WERI-Rb-1 (cell line): Measurements from ENCODE around the gene LPO.

ENCODE experiments used
- DNase-seq: peaks from one replicate; pipeline ENCODE4 v3.0.0-alpha.2; 2020
- H3K27ac ChIP-seq: fragments of 250-450 bp; sonication (Bioruptor Pico); 2 replicates; pipeline ENCODE4 v1.5.1; 2020; ENCODE audit warnings: mild to moderate bottlenecking, moderate library complexity
- H3K27me3 ChIP-seq: fragments of 250-450 bp; sonication (Bioruptor Pico); 2 replicates; pipeline ENCODE4 v1.5.1; 2021; ENCODE audit warnings: mild to moderate bottlenecking, low read depth, moderate library complexity; ENCODE audit not compliant: insufficient read depth, severe bottlenecking
- H3K36me3 ChIP-seq: fragments of 250-450 bp; sonication (Bioruptor Pico); 2 replicates; pipeline ENCODE4 v1.5.1; 2020; ENCODE audit warnings: mild to moderate bottlenecking, moderate library complexity
- H3K4me3 ChIP-seq: 2 replicates; pipeline ENCODE4 v1.5.1; 2011; ENCODE audit warnings: low read depth, mild to moderate bottlenecking, control low read depth, low read length
- H3K9me3 ChIP-seq: fragments of 250-450 bp; sonication (Bioruptor Pico); 2 replicates; pipeline ENCODE4 v1.5.1; 2021; ENCODE audit warnings: mild to moderate bottlenecking, moderate library complexity; ENCODE audit not compliant: severe bottlenecking
- CTCF ChIP-seq: IDR thresholded peaks from 2 replicates; pipeline ENCODE4 v1.5.1; 2011; ENCODE audit warnings: low read depth, mild to moderate bottlenecking, control low read depth, inconsistent platforms, low read length

Gene LPO

DNA sequence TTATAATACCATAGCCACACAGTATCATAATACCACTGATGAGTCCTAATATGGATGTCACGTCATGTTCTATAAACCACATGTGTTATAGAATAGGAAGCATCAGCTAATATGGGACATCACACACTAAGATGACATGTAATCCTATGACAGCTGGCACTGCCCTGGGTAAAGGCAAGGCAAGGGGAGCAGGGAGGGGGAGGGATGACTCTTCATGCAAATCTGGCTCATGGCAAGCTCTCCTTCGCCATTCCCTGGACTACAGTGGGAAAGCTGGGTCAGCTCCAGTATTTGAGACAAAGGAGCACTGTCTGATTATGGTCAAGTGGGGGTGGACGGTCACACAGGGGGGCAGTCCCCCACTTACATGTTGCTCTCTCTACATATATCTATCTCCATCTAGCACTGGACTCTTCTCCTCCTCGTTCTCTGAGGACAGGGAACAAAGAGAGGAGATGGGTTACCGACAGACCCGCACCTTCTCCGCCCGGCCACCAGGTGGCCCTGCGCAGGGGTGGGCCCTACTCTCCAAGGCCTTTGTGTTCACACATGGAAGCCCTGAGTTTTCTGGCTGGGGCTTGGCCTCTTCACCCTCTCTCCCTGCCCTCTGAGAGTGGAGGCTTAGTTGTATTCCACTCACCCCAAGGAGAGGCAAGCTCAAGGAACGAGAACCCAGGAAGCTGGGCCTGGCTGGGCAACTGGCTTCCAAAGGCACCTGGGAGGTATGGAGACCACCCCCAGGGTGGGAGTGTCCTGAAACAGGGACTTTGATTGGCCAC is 65.8 kb downstream of the LPO start:
- H3K4me3 ChIP-seq, result no peak overlapping the region
- no peaks in the 10 kb centered on the region for H3K27me3 ChIP-seq
- H3K9me3 ChIP-seq, result no peaks in the 10 kb centered on the region
- H3K27ac ChIP-seq, result peak overlapping the region; percentile 67
- DNase-seq, result peak; percentile 83
- TF ChIP-seq CTCF, result peak; percentile 98
- peaks cover 27% of the 10 kb centered on the region for H3K36me3 ChIP-seq

DNA sequence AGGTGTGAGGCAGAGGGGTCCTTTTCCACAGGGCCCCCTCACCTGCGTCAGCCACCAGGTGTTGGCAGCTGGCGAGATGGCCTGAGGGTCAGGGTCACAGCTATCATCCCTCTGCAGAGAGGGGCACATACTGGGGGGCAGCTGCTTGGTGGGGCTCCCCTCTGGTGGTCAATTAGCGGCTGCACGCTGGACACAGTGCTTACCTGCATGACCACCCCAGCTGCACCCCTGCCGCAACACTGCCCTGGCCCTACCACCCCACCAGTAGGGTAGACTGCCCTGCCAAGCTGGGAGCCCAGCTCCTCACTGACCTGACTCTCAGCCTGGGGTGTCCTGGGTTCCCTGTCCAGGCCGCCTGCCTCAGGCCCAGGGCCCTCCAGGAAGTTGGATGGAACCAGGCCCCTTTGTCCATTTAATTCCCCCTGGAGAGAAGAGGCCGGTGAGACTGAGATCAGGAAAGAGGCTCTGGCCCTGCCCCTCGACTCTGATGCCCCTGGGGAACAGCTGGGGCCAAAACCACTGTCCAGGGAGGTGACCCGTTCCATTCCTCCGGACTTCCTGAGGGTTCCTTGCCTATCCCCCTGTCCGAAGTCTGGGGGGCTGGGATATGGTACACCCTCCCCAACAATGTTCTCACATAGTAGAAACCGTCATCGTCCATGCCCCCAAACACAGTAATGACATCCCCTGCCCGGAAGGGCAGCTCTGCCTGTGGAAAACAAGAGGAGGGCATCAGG is 66.5 kb downstream of the LPO start:
- no peaks in the 10 kb centered on the region for H3K27me3 ChIP-seq
- H3K36me3 ChIP-seq, result peaks cover 30% of the 10 kb centered on the region
- no peak overlapping the region for H3K4me3 ChIP-seq
- no peak for DNase-seq
- no peaks in the 10 kb centered on the region for H3K9me3 ChIP-seq
- no peak for TF ChIP-seq CTCF
- H3K27ac ChIP-seq, result peak overlapping the region; percentile 67

- no peak for DNase-seq
- no peak for TF ChIP-seq CTCF
- H3K9me3 ChIP-seq, result no peaks in the 10 kb centered on the region
- no peaks in the 10 kb centered on the region for H3K27me3 ChIP-seq
- peaks cover 35% of the 10 kb centered on the region for H3K36me3 ChIP-seq
- H3K4me3 ChIP-seq, result no peak overlapping the region
- H3K27ac ChIP-seq, result no peak overlapping the region
These were observed 67.2 kb downstream of the LPO start for GRCh38 chr17:58305626-58306025.

GRCh38 chr17:58306131-58306951 is 68.0 kb downstream of the LPO start:
- Histone ChIP-seq H3K4me3 (no peak overlapping the region), H3K27ac (no peak overlapping the region), H3K27me3 (no peaks in the 10 kb centered on the region), H3K9me3 (no peaks in the 10 kb centered on the region), H3K36me3 (peaks cover 35% of the 10 kb centered on the region)
- DNase-seq, result no peak
- TF ChIP-seq CTCF, result no peak

- Histone ChIP-seq H3K4me3 (no peak overlapping the region), H3K27ac (no peak overlapping the region), H3K9me3 (no peaks in the 10 kb centered on the region), H3K36me3 (peaks cover 31% of the 10 kb centered on the region), H3K27me3 (no peaks in the 10 kb centered on the region)
- TF ChIP-seq CTCF, result no peak
- DNase-seq, result no peak
These were observed 69.2 kb downstream of the LPO start for GRCh38 chr17:58307468-58308172.
